Melanocyte of skin (primary cell): ENCODE results near the gene SATB2. TPM values are rescaled to one million over a fixed set of nuclear protein-coding genes. Genes with fewer than 3 reads are reported as not detected.

Experiments used
- total RNA-seq, 2 donors: library from RNA; depleted of rRNA; stranded (reverse); fragments of >200 nt; gene quantifications; 2 replicates each; pipeline ENCODE4 v1.2.3, GENCODE V29; 2012

The SATB2 gene
- 1 to 10 TPM; 1.3 to 5.9 TPM for total RNA-seq

GRCh38 chr2:199457147-199458008 is at the start of gene SATB2:
TSS of gene SATB2 (minus strand) at chr2:199457939. CDS start at chr2:199456037, 1,902 bp downstream.

